B cell (primary cell): ENCODE results near the gene MICAL3. TPM values are rescaled to one million over a fixed set of nuclear protein-coding genes. Genes with fewer than 3 reads are reported as not detected.

Source experiments
- ATAC-seq: fragments of 200-7000 bp; cut with Tn5 transposase; one replicate; pipeline ENCODE4 v1.10.0; 2021; ENCODE audit warnings: low read depth, mild to moderate bottlenecking, moderate number of reproducible peaks, moderate library complexity
- CTCF ChIA-PET: fragments of 350-600 bp; sonication (Branson Sonifier 250); formaldehyde crosslinking; loops from one replicate; lab custom pipeline; 2021; ENCODE audit warnings: antibody characterized with exemption, inconsistent platforms; lab: Charles Lee
- POLR2A ChIA-PET: fragments of 350-600 bp; sonication (Branson Sonifier 250); formaldehyde crosslinking; loops from one replicate; lab custom pipeline; 2021; ENCODE audit warnings: antibody characterized with exemption; lab: Charles Lee
- DNase-seq: peaks from one replicate; pipeline ENCODE4 v3.0.0; 2013
- H2AFZ ChIP-seq: 2 replicates; pipeline ENCODE4 v1.6.1; 2012; ENCODE audit warnings: mild to moderate bottlenecking, low read depth, low read length; ENCODE audit not compliant: insufficient read depth, poor library complexity, severe bottlenecking
- H3K27ac ChIP-seq, 2 donors: 1 replicate in 1 of 2; 2 replicates in 1 of 2; pipeline ENCODE4 v1.5.1; 2012 to 2013; ENCODE audit warnings: low read length in 2 of 2, mild to moderate bottlenecking in 2 of 2, moderate library complexity in 1 of 2
- H3K27me3 ChIP-seq, 4 experiments: fragments of 200-600 bp in 1 of 4; sonication (generic) in 1 of 4; replicated peaks in 1 of 4; 1 replicate in 2 of 4; 2 replicates in 2 of 4; pipeline versions ENCODE4 v1.6.1 to v1.7.0; 2013 to 2016; ENCODE audit warnings: low read length in 3 of 4, mild to moderate bottlenecking in 2 of 4, mixed read lengths in 1 of 4, moderate library complexity in 1 of 4; ENCODE audit not compliant: insufficient read depth in 4 of 4, control insufficient read depth in 3 of 4; ENCODE audit errors: control extremely low read depth in 1 of 4
- H3K36me3 ChIP-seq, 2 experiments: replicated peaks in 1 of 2; 1 replicate in 1 of 2; 2 replicates in 1 of 2; pipeline versions ENCODE4 v1.6.1 to v1.7.1; 2013; ENCODE audit warnings: low read length in 1 of 2; ENCODE audit not compliant: insufficient read depth in 2 of 2, control insufficient read depth in 1 of 2; ENCODE audit errors: control extremely low read depth in 1 of 2, extremely low read depth in 1 of 2
- H3K4me1 ChIP-seq, 2 donors: fragments of 200-600 bp in 1 of 2; sonication (generic) in 1 of 2; 1 replicate in 1 of 2; 2 replicates in 1 of 2; pipeline versions ENCODE4 v1.5.1 to v1.6.1; 2013 to 2017; ENCODE audit warnings: low read length in 2 of 2; ENCODE audit not compliant: control insufficient read depth in 2 of 2, insufficient read depth in 2 of 2
- H3K4me2 ChIP-seq: replicated peaks from 2 replicates; pipeline ENCODE3; 2012; ENCODE audit warnings: mild to moderate bottlenecking, low read depth, low read length; ENCODE audit not compliant: poor library complexity, severe bottlenecking
- H3K4me3 ChIP-seq, 5 experiments: fragments of 200-600 bp in 1 of 5; sonication (generic) in 1 of 5; 1 replicate in 3 of 5; 2 replicates in 2 of 5; pipeline versions ENCODE4 v1.5.1 to v1.7.0; 2011 to 2016; ENCODE audit warnings: low read length in 4 of 5, mild to moderate bottlenecking in 4 of 5, low read depth in 2 of 5, control low read depth in 1 of 5, moderate library complexity in 1 of 5; ENCODE audit not compliant: insufficient read depth in 1 of 5; ENCODE audit errors: control extremely low read depth in 1 of 5, extremely low read depth in 1 of 5
- H3K79me2 ChIP-seq: fragments of 200-600 bp; sonication (generic); one replicate; pipeline ENCODE4 v1.6.0; 2016; ENCODE audit warnings: low read length; ENCODE audit not compliant: control insufficient read depth, insufficient read depth
- H3K9ac ChIP-seq: fragments of 200-600 bp; sonication (generic); 2 replicates; pipeline ENCODE4 v1.6.1; 2017; ENCODE audit warnings: mild to moderate bottlenecking, low read length, moderate library complexity
- H3K9me3 ChIP-seq, 3 donors: one replicate each; pipeline versions ENCODE4 v1.6.1 to v1.7.1; 2013; ENCODE audit warnings: low read length in 2 of 3; ENCODE audit not compliant: control insufficient read depth in 2 of 3, insufficient read depth in 1 of 3; ENCODE audit errors: control extremely low read depth in 1 of 3
- H4K20me1 ChIP-seq: 2 replicates; pipeline ENCODE4 v1.6.0; 2012; ENCODE audit warnings: mild to moderate bottlenecking, low read length; ENCODE audit not compliant: insufficient read depth, control insufficient read depth, poor library complexity, severe bottlenecking
- H3K27ac Mint-ChIP-seq: one replicate; pipeline ENCODE4 v1.8.0; 2021; ENCODE audit warnings: mixed read lengths
- H3K27me3 Mint-ChIP-seq: one replicate; pipeline ENCODE4 v1.8.0; 2021; ENCODE audit warnings: mixed read lengths
- H3K4me1 Mint-ChIP-seq: one replicate; pipeline ENCODE4 v1.8.0; 2021; ENCODE audit warnings: mixed read lengths
- H3K4me3 Mint-ChIP-seq: one replicate; pipeline ENCODE4 v1.8.0; 2021; ENCODE audit warnings: mixed read lengths
- H3K9me3 Mint-ChIP-seq: one replicate; pipeline ENCODE4 v1.8.0; 2022; ENCODE audit warnings: mixed read lengths; ENCODE audit not compliant: insufficient read depth
- EZH2 ChIP-seq: IDR thresholded peaks from 2 replicates; pipeline ENCODE4 v1.6.1; 2012; ENCODE audit warnings: borderline replicate concordance, low read depth, mild to moderate bottlenecking, moderate library complexity, low read length; ENCODE audit not compliant: insufficient read depth, poor library complexity, severe bottlenecking
- WGBS: methylation state at CpG from one replicate; pipeline ENCODE4 v1.1.5; 2013; ENCODE audit warnings: missing lambda C conversion rate; ENCODE audit not compliant: insufficient coverage; 5-methylcytosine and 5-hydroxymethylcytosine counted together
- intact Hi-C: fragments of 100-400 bp; cut with micrococcal nuclease; formaldehyde crosslinking; loops from one replicate; pipeline ENCODE4 v1.10.0; 2022
- polyA plus RNA-seq: library from polyadenylated mRNA; depleted of rRNA; stranded (reverse); fragments of >200 nt; gene quantifications from 2 replicates; pipeline ENCODE4 v1.2.3, GENCODE V29; 2012
- total RNA-seq, 2 donors: library from RNA; stranded (reverse); fragments of 120-200 nt in 1 of 2; gene quantifications; 1 replicate in 1 of 2; 2 replicates in 1 of 2; pipeline versions ENCODE4 v1.2.3 to v1.2.4, GENCODE V29; 2013 to 2022
- TF ChIP-seq, protein P1 (sequence below): fragments of 200-600 bp; IDR thresholded peaks from one replicate; pipeline ENCODE4 v1.8.0; 2022; ENCODE audit warnings: antibody characterized with exemption, mild to moderate bottlenecking

Gene MICAL3
- total and polyA plus RNA-seq, 2 donors (not counting 1 experiment from before 2014, with no cell fraction given) = 50.5 to 253 TPM

DNA sequence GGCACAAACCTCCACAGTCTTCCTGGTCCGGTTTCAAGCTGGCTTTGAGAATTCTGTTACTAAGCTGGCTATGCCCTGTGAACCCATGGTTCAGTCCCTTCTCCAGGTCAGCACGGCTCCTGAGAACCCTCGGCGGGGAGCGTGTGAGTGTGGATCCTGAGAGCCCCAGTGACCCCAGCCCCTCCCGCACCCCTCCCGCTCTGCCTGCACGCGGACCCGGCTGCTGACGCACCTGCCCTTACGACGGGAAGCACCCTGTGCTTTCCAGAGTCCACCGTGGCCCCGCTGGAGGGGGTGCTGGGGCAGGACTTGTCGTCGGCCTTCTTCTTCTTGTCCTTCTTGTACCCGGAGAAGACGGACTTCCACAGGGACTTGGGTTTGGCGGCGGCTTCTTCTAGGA, 207.3 kb downstream of the MICAL3 start:
- no peak overlapping the region for H3K4me2 ChIP-seq
- ATAC-seq (no peak), DNase-seq (no peak)
- Mint-ChIP-seq H3K9me3 (no peaks in the 10 kb centered on the region), H3K4me3 (no peak overlapping the region), H3K27ac (no peak overlapping the region), H3K27me3 (no peaks in the 10 kb centered on the region), H3K4me1 (no peaks in the 10 kb centered on the region)
- intact Hi-C loops = no loop called here
- no peaks in the 10 kb centered on the region for H3K4me1 ChIP-seq
- no peak overlapping the region for H3K9ac ChIP-seq
- H3K9me3 ChIP-seq = no peaks in the 10 kb centered on the region
- H4K20me1 ChIP-seq = peaks cover 1% of the 10 kb centered on the region
- no peak overlapping the region for H2AFZ ChIP-seq
- H3K27ac ChIP-seq = no peak overlapping the region
- H3K27me3 ChIP-seq = no peaks in the 10 kb centered on the region
- H3K79me2 ChIP-seq = peaks cover 25% of the 10 kb centered on the region
- TF ChIP-seq EZH2 = no peak
- TF ChIP-seq, protein P1, sequence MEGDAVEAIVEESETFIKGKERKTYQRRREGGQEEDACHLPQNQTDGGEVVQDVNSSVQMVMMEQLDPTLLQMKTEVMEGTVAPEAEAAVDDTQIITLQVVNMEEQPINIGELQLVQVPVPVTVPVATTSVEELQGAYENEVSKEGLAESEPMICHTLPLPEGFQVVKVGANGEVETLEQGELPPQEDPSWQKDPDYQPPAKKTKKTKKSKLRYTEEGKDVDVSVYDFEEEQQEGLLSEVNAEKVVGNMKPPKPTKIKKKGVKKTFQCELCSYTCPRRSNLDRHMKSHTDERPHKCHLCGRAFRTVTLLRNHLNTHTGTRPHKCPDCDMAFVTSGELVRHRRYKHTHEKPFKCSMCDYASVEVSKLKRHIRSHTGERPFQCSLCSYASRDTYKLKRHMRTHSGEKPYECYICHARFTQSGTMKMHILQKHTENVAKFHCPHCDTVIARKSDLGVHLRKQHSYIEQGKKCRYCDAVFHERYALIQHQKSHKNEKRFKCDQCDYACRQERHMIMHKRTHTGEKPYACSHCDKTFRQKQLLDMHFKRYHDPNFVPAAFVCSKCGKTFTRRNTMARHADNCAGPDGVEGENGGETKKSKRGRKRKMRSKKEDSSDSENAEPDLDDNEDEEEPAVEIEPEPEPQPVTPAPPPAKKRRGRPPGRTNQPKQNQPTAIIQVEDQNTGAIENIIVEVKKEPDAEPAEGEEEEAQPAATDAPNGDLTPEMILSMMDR = no peak
- ChIA-PET CTCF (interaction anchor here (0.8 kb wide), 1 partner anchor 259 kb away, joined by 3 read pairs; no protein-coding TSS in a partner anchor), POLR2A (no interaction called here)
- H3K4me3 ChIP-seq = no peak overlapping the region
- peaks cover 3 to 77% of the 10 kb centered on the region in 2 experiments for H3K36me3 ChIP-seq
- WGBS = 99% methylated on average over 21 of the region's 21 CpGs

DNA sequence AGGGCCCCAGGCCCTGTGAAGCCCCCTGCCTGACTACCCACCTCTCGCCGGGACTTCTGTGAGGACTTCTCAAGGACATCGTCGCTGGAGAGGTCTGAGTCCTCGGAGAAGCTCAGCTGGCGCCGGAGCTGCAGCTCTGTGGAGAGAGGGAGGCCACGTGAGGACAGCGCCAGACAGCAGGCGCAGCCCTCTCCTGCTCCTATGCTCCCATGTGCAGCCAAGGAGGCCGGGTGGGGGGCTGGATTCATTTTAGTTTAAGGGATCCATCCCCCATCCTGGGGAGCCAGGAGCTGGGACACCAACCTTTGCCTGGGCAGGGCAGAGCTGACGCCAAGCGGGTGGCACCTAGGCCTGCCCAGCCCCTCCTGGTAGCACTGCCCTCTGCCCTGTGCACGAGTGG, 207.7 kb downstream of the MICAL3 start:
- Histone ChIP-seq H3K4me2 (no peak overlapping the region), H3K9me3 (no peaks in the 10 kb centered on the region), H2AFZ (no peak overlapping the region), H4K20me1 (no peaks in the 10 kb centered on the region), H3K9ac (no peak overlapping the region), H3K4me3 (no peak overlapping the region), H3K27ac (no peak overlapping the region), H3K4me1 (no peaks in the 10 kb centered on the region), H3K36me3 (peaks cover 3 to 77% of the 10 kb centered on the region in 2 experiments), H3K79me2 (peaks cover 25% of the 10 kb centered on the region), H3K27me3 (no peaks in the 10 kb centered on the region)
- H3K4me3 Mint-ChIP-seq = no peak overlapping the region
- no peak for TF ChIP-seq EZH2
- TF ChIP-seq, protein P1 = no peak
- H3K27ac Mint-ChIP-seq = no peak overlapping the region
- CTCF ChIA-PET = interaction anchor here (0.8 kb wide), 1 partner anchor 260 kb away, joined by 3 read pairs; no protein-coding TSS in a partner anchor
- intact Hi-C loops = no loop called here
- H3K4me1 Mint-ChIP-seq = no peaks in the 10 kb centered on the region
- no peaks in the 10 kb centered on the region for H3K9me3 Mint-ChIP-seq
- H3K27me3 Mint-ChIP-seq = no peaks in the 10 kb centered on the region
- DNase-seq (no peak), ATAC-seq (no peak)
- POLR2A ChIA-PET = no interaction called here
- WGBS = 94% methylated on average over 10 of the region's 14 CpGs
